Measurements from ENCODE around the gene IL11.
A peak's percentile ranks its signal among the peaks of the same experiment; 100 is the strongest.

GRCh38 chr19:55383279-55384130 is 13.2 kb upstream of the IL11 start:
- TF ChIP-seq POLR2A (IDR thresholded peaks at IDR 0.05) (peak in 1 of 2 donors; percentile 36), CTCF (IDR thresholded peaks at IDR 0.05) (peak in 3 of 4 experiments; percentile 38 to 55 (median 48))
